ENCODE data around the gene SURF4.

SURF4 gene

DNA sequence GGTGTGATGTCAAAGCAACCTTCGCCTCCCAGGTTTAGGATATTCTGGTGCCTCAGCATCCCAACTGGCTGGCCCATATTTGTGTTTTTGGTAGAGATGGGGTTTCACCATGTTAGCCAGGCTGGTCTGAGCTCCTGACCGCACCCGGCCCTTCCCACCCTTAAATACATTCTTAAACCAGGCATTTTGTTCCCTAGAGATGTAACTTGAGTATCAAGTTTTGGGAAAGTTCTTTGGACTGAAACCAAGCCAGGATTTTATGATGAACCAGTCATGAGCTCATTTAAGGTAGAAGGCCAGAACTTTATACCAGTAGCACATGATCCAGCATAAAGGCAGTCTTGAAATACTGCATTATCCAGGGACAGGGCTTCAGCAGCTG is 24.3 kb downstream of the SURF4 start:
- Histone ChIP-seq H3K27ac (ENCODE audit: low read depth, low read length) (peak overlapping the region; percentile 93), H3K79me2 (ENCODE audit: control insufficient read depth, insufficient read depth, low read length, unreplicated experiment) (peaks cover 42% of the 10 kb centered on the region), H3K4me1 (ENCODE audit: control insufficient read depth, insufficient read depth, low read length, unreplicated experiment) (peaks cover 38% of the 10 kb centered on the region), H3K27me3 (ENCODE audit: insufficient read depth, low read length) (no peaks in the 10 kb centered on the region), H3K4me3 (ENCODE audit: low read depth, low read length) (no peak overlapping the region), H3K36me3 (ENCODE audit: insufficient read depth, low read length) (peaks cover 37% of the 10 kb centered on the region), H2AFZ (ENCODE audit: low read length, unreplicated experiment) (no peak overlapping the region)

GRCh38 chr9:133349965-133350616 is 25.8 kb downstream of the SURF4 start:
- Histone ChIP-seq H3K4me3 (ENCODE audit: low read depth, low read length) (peak overlapping the region; percentile 99), H3K36me3 (ENCODE audit: insufficient read depth, low read length) (peaks cover 44% of the 10 kb centered on the region), H3K4me1 (ENCODE audit: control insufficient read depth, insufficient read depth, low read length, unreplicated experiment) (peaks cover 40% of the 10 kb centered on the region), H3K27ac (ENCODE audit: low read depth, low read length) (peak overlapping the region; percentile 93), H3K27me3 (ENCODE audit: insufficient read depth, low read length) (no peaks in the 10 kb centered on the region), H2AFZ (ENCODE audit: low read length, unreplicated experiment) (no peak overlapping the region), H3K79me2 (ENCODE audit: control insufficient read depth, insufficient read depth, low read length, unreplicated experiment) (peaks cover 53% of the 10 kb centered on the region)

- Histone ChIP-seq H3K36me3 (ENCODE audit: insufficient read depth, low read length) (peaks cover 47% of the 10 kb centered on the region), H3K79me2 (ENCODE audit: control insufficient read depth, insufficient read depth, low read length, unreplicated experiment) (peaks cover 49% of the 10 kb centered on the region), H2AFZ (ENCODE audit: low read length, unreplicated experiment) (no peak overlapping the region), H3K4me1 (ENCODE audit: control insufficient read depth, insufficient read depth, low read length, unreplicated experiment) (peaks cover 35% of the 10 kb centered on the region), H3K27ac (ENCODE audit: low read depth, low read length) (peak overlapping the region; percentile 93), H3K27me3 (ENCODE audit: insufficient read depth, low read length) (no peaks in the 10 kb centered on the region), H3K4me3 (ENCODE audit: low read depth, low read length) (peak overlapping the region; percentile 99)
These were observed 26.9 kb downstream of the SURF4 start for GRCh38 chr9:133348718-133349573.

DNA sequence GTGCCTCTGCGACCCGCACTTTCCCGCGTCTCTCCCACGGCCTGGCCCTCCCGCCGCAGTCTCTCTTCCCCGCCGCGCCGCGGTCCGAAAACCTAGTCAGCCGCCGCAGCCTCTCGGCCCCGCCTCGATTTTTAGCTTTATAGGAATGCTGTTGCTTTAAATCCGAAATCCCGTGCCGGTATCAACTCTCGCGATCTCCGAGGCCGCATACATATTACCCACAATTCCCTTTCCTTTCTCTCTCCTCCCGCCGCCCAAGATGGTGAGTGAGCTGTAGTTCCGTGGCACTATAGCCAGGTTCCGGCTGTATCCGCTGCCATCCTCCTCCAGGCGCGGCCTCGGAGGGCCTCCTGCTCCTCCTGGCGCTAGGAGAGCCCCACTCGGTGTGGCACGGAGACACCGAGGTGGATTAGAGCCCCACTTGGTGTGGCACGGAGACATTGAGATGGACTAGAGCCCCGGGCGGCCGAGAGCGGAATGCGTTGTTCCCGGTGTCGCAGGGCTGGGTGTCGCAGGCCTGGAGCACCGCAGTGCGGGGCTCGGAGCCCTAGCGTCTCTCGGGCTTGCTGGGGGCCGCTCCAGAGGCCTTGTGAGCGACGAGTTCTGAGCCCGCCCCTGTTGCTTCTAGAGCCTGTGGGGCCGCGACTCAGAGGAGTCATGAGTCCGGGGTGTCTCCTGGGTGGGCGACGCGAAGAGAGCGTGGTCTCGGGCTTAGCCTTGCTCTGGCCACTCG is 27.7 kb downstream of the SURF4 start, which contains the start of the genes MED22 and RPL7A:
Gene MED22, minus strand, starts transcription at position 147 of the 733 bp plus-strand sequence. CDS start 1,469 bp downstream, outside the sequence.
Gene RPL7A, plus strand, starts transcription at position 234 of the 733 bp plus-strand sequence. Its CDS starts 26 bp downstream, at position 260.
- Histone ChIP-seq H3K4me3 (ENCODE audit: low read depth, low read length) (peak within 1 kb of the TSS; percentile 99), H3K79me2 (ENCODE audit: control insufficient read depth, insufficient read depth, low read length, unreplicated experiment) (peaks cover 49% of the 10 kb centered on the region), H3K27me3 (ENCODE audit: insufficient read depth, low read length) (no peaks in the 10 kb centered on the region), H3K4me1 (ENCODE audit: control insufficient read depth, insufficient read depth, low read length, unreplicated experiment) (peaks cover 35% of the 10 kb centered on the region), H2AFZ (ENCODE audit: low read length, unreplicated experiment) (no peak within 1 kb of the TSS), H3K27ac (ENCODE audit: low read depth, low read length) (peak within 1 kb of the TSS; percentile 93), H3K36me3 (ENCODE audit: insufficient read depth, low read length) (peaks cover 47% of the 10 kb centered on the region)

- no peaks in the 10 kb centered on the region for H3K27me3 ChIP-seq (ENCODE audit: insufficient read depth, low read length)
- peak overlapping the region; percentile 93 for H3K27ac ChIP-seq (ENCODE audit: low read depth, low read length)
- peak overlapping the region; percentile 99 for H3K4me3 ChIP-seq (ENCODE audit: low read depth, low read length)
- peaks cover 35% of the 10 kb centered on the region for H3K4me1 ChIP-seq (ENCODE audit: control insufficient read depth, insufficient read depth, low read length, unreplicated experiment)
- peaks cover 46% of the 10 kb centered on the region for H3K36me3 ChIP-seq (ENCODE audit: insufficient read depth, low read length)
- no peak overlapping the region for H2AFZ ChIP-seq (ENCODE audit: low read length, unreplicated experiment)
- H3K79me2 ChIP-seq (ENCODE audit: control insufficient read depth, insufficient read depth, low read length, unreplicated experiment): peaks cover 49% of the 10 kb centered on the region
These were observed 28.3 kb downstream of the SURF4 start for GRCh38 chr9:133347515-133347984.

- peaks cover 28% of the 10 kb centered on the region for H3K4me1 ChIP-seq (ENCODE audit: control insufficient read depth, insufficient read depth, low read length, unreplicated experiment)
- peaks cover 49% of the 10 kb centered on the region for H3K79me2 ChIP-seq (ENCODE audit: control insufficient read depth, insufficient read depth, low read length, unreplicated experiment)
- peak overlapping the region; percentile 99 for H3K4me3 ChIP-seq (ENCODE audit: low read depth, low read length)
- H3K27me3 ChIP-seq (ENCODE audit: insufficient read depth, low read length): no peaks in the 10 kb centered on the region
- peaks cover 37% of the 10 kb centered on the region for H3K36me3 ChIP-seq (ENCODE audit: insufficient read depth, low read length)
- H2AFZ ChIP-seq (ENCODE audit: low read length, unreplicated experiment): no peak overlapping the region
- no peak overlapping the region for H3K27ac ChIP-seq (ENCODE audit: low read depth, low read length)
These were observed 29.7 kb downstream of the SURF4 start for GRCh38 chr9:133346021-133346785.

DNA sequence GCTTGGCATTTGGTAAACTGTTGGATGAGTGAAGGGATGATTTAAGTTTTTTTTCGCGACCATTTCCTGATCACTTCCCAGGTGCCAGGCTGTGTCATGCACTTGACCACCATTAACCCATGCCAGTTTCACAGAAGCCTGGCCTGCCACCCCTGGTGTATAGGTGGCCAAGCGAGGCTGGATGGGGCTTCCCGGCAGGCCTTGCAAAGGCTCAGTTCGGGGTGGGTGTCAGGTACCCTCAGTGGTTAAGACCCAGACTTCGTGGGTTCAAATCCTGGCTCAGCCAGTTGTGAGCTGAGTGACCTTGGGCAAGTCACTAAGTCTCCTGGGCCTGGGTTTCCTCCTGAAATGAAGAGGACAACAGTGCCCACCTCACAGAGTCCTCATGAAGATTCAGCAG is 30.3 kb downstream of the SURF4 start:
- H3K36me3 ChIP-seq (ENCODE audit: insufficient read depth, low read length): peaks cover 32% of the 10 kb centered on the region
- no peak overlapping the region for H3K4me3 ChIP-seq (ENCODE audit: low read depth, low read length)
- H3K79me2 ChIP-seq (ENCODE audit: control insufficient read depth, insufficient read depth, low read length, unreplicated experiment): peaks cover 45% of the 10 kb centered on the region
- peaks cover 22% of the 10 kb centered on the region for H3K4me1 ChIP-seq (ENCODE audit: control insufficient read depth, insufficient read depth, low read length, unreplicated experiment)
- H3K27ac ChIP-seq (ENCODE audit: low read depth, low read length): no peak overlapping the region
- no peak overlapping the region for H2AFZ ChIP-seq (ENCODE audit: low read length, unreplicated experiment)
- H3K27me3 ChIP-seq (ENCODE audit: insufficient read depth, low read length): no peaks in the 10 kb centered on the region

DNA sequence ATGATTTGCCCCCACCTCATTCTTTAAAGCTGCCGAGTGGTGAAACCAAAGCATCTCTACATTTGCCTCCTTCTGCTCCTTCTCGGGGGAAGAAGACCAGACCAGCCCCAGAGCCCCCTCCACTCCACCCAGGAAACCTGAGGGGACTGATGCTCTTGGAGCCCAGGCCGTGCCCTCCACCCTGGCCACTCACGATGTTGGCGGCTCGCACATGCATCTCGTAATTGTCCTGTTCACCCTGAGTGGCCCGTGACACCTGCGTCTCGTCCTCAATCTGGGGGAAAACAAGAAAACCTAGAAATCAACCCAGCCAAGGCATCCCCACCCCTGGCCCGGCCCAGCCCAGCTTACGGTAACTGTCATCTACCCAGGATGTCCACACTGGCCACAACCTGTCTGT is 30.9 kb downstream of the SURF4 start:
- peaks cover 38% of the 10 kb centered on the region for H3K79me2 ChIP-seq (ENCODE audit: control insufficient read depth, insufficient read depth, low read length, unreplicated experiment)
- H3K27me3 ChIP-seq (ENCODE audit: insufficient read depth, low read length): no peaks in the 10 kb centered on the region
- no peak overlapping the region for H2AFZ ChIP-seq (ENCODE audit: low read length, unreplicated experiment)
- H3K4me3 ChIP-seq (ENCODE audit: low read depth, low read length): no peak overlapping the region
- peaks cover 28% of the 10 kb centered on the region for H3K36me3 ChIP-seq (ENCODE audit: insufficient read depth, low read length)
- no peak overlapping the region for H3K27ac ChIP-seq (ENCODE audit: low read depth, low read length)
- H3K4me1 ChIP-seq (ENCODE audit: control insufficient read depth, insufficient read depth, low read length, unreplicated experiment): peaks cover 16% of the 10 kb centered on the region

DNA sequence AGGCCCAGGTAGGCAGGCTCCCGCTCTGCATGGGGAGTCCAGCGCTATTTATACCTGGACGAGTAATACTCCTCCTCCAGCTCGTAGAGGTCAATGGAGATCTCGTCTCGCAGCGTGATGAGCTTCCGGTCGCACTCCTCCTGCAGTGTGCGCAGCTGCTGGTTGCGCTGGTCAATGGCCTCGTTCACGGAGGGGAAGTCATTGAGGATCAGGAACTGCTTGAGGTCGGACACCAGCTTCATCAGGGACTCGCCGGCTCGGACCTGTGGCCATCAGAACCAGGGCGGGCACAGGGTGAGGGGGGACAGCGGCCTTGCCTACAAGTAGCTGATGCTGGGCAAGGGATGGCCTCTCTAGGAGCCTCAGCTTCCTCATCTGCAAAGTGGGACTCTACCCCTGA is 31.8 kb downstream of the SURF4 start:
- Histone ChIP-seq H2AFZ (ENCODE audit: low read length, unreplicated experiment) (no peak overlapping the region), H3K27me3 (ENCODE audit: insufficient read depth, low read length) (no peaks in the 10 kb centered on the region), H3K27ac (ENCODE audit: low read depth, low read length) (no peak overlapping the region), H3K4me3 (ENCODE audit: low read depth, low read length) (no peak overlapping the region), H3K79me2 (ENCODE audit: control insufficient read depth, insufficient read depth, low read length, unreplicated experiment) (peaks cover 29% of the 10 kb centered on the region), H3K36me3 (ENCODE audit: insufficient read depth, low read length) (peaks cover 19% of the 10 kb centered on the region; the same call in 1 of the 2 replicates), H3K4me1 (ENCODE audit: control insufficient read depth, insufficient read depth, low read length, unreplicated experiment) (peaks cover 8% of the 10 kb centered on the region)

- Histone ChIP-seq H3K79me2 (ENCODE audit: control insufficient read depth, insufficient read depth, low read length, unreplicated experiment) (peaks cover 19% of the 10 kb centered on the region), H3K27me3 (ENCODE audit: insufficient read depth, low read length) (no peaks in the 10 kb centered on the region), H3K27ac (ENCODE audit: low read depth, low read length) (no peak overlapping the region), H3K4me1 (ENCODE audit: control insufficient read depth, insufficient read depth, low read length, unreplicated experiment) (peaks cover 8% of the 10 kb centered on the region), H3K36me3 (ENCODE audit: insufficient read depth, low read length) (peaks cover 12% of the 10 kb centered on the region; the same call in 1 of the 2 replicates), H2AFZ (ENCODE audit: low read length, unreplicated experiment) (no peak overlapping the region), H3K4me3 (ENCODE audit: low read depth, low read length) (no peak overlapping the region)
These were observed 33.3 kb downstream of the SURF4 start for GRCh38 chr9:133342570-133342969.

All from ACC112 (cell line).